ENCODE measurements around the gene EVPL. TPM values are rescaled to one million over a fixed set of nuclear protein-coding genes. Genes with fewer than 3 reads are reported as not detected.
"Not testable (repeated sequence)": the region's sequence is repeated elsewhere in the genome, so short reads cannot be mapped to it uniquely, and the experiment has no call there.

The EVPL gene
- total RNA-seq, 1 donor from 2014 or later: 46.8 TPM

DNA sequence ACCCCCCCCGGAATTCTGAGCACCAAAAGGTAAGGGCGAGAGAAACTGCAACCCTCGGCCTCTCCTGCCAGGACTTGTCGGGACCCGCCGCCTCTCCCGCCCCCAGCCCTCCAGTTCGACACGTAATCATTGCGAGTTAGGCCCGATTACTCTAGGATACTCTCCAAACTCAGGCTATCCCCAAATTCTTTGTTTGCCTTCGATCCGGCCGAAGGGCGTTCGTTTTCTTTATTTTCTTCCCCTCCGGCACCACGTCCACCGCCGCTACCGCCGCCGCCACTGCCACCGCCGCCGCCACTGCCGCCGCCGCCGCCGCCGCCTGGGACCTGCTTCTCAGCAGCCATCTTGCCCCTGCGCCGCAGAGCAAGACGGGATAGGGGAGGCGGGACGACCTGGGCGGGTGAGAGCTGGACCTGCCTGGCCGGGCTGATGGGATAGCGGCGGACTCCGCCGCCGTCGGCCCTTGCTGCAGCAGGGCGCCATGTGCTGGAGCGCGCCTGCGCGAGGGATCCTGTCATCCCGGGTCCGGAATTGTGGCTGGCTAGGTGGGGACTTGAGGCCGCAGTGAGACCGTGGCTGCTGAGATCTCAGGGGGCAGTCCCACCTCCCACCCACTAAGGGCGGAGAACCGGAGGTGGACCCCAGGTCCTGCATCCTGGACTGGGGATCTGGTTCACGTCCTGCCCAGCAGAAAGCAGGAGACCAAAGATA lies 45.2 kb upstream of the EVPL start, which contains the start of gene SRP68:
Gene SRP68 (minus strand): TSS at position 370 of the 711 bp plus-strand sequence. CDS start 26 bp downstream, at position 344.
- Histone ChIP-seq H3K36me3 (peaks cover 32% of the 10 kb centered on the region), H3K4me3 (peak within 1 kb of the TSS; percentile 76), H3K27ac (peak within 1 kb of the TSS; percentile 75), H3K4me1 (peaks cover 47% of the 10 kb centered on the region), H3K27me3 (peaks cover 40% of the 10 kb centered on the region), H3K9me3 (no peaks in the 10 kb centered on the region)
- DNase-seq (peak; percentile 96), ATAC-seq (peak; percentile 99)
- TF ChIP-seq CTCF (IDR thresholded peaks at IDR 0.05): no peak
- intact Hi-C loops (cut with DNase I): no loop called here

DNA sequence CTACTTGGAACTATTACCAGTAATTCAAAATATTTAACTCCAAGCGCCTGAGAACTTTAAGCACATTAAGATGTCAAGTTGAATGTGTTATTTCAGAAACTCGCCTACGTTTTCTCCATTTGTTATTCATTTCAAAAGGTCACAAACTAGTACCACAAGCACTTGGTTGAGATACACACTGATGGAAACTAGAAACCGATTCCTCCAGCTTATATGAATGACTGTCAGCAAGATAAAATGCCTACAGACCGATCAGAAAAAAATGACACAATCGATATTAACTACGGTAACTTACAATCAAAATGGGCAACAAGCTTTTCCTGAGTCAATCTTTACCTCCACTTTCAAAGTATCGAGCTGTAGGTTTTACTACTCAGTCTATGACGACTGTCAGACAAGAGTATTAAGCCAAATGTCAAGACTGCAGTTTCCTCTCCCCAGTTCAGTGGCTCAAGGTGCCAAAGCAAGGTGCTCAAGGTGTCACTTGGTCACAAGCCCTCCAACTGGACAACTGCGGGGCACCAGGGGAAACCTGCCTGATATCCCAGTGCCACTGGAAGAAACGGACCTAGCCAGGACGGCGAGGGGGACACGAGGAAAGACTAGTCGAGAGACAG lies 44.5 kb upstream of the EVPL start:
- ATAC-seq: no peak
- peak; percentile 65 for DNase-seq
- intact Hi-C loops (cut with DNase I): no loop called here
- Histone ChIP-seq H3K4me3 (peak overlapping the region; percentile 76), H3K9me3 (no peaks in the 10 kb centered on the region), H3K27me3 (peaks cover 33% of the 10 kb centered on the region), H3K36me3 (peaks cover 39% of the 10 kb centered on the region), H3K27ac (peak overlapping the region; percentile 75), H3K4me1 (peaks cover 42% of the 10 kb centered on the region)
- TF ChIP-seq CTCF (IDR thresholded peaks at IDR 0.05): no peak

DNA sequence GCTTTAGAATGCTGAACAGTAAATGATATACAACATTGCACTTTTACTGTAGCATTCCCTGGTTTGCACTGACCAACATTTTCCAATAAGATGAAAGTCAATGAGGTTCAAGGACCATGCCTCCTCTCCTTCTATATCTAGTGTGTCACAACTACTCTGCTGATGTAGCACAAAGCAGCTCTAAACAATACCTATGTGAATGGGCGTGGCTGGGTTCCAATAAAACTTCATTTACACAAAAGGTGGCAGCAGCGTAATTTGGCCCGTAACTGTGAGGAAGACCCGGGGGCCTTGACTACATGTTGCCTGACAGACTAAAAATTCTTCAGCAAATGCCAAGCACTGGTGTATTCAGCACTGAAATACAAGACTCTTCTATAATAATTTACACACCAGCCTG lies 38.7 kb upstream of the EVPL start:
- no peak for TF ChIP-seq CTCF (IDR thresholded peaks at IDR 0.05)
- ATAC-seq: no peak

GRCh38 chr17:76063875-76064546 lies 36.9 kb upstream of the EVPL start:
- no peaks in the 10 kb centered on the region for H3K27me3 ChIP-seq
- ATAC-seq: no peak
- intact Hi-C loops (cut with DNase I): no loop called here
- no peak overlapping the region for H3K27ac ChIP-seq
- no peaks in the 10 kb centered on the region for H3K4me1 ChIP-seq
- H3K9me3 ChIP-seq: no peaks in the 10 kb centered on the region
- H3K4me3 ChIP-seq: no peak overlapping the region
- TF ChIP-seq CTCF (IDR thresholded peaks at IDR 0.05): no peak
- H3K36me3 ChIP-seq: peaks cover 97% of the 10 kb centered on the region
- DNase-seq: peak; percentile 3

More for the DNA sequence above, 38.7 kb upstream of the EVPL start:
- Histone ChIP-seq H3K4me1 (peaks cover 7% of the 10 kb centered on the region), H3K36me3 (peaks cover 94% of the 10 kb centered on the region), H3K27me3 (no peaks in the 10 kb centered on the region), H3K4me3 (no peak overlapping the region), H3K9me3 (no peaks in the 10 kb centered on the region), H3K27ac (no peak overlapping the region)
- intact Hi-C loops (cut with DNase I): no loop called here
- peak; percentile 5 for DNase-seq

DNA sequence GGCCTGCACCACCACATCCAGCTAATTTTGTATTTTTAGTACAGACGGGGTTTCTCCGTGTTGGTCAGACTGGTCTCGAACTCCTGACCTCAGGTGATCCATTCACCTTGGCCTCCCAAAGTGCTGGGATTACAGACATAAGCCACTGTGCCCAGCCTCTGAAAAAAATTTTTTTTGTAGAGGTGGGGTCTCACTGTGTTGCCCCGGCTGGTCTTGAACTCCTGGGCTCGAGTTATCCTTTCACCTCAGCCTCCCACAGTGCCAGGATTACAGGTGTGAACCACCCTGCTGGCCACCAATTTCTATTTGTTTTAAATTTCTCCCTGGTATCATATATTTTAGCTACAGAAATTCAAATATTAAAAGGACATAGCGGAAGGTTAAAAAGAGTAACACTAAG lies 31.2 kb upstream of the EVPL start:
- DNase-seq: peak; percentile 19
- H3K9me3 ChIP-seq: not testable (repeated sequence)

GRCh38 chr17:76056882-76057281 lies 29.8 kb upstream of the EVPL start:
- Histone ChIP-seq H3K4me3 (no peak overlapping the region), H3K36me3 (peaks cover 94% of the 10 kb centered on the region), H3K9me3 (no peaks in the 10 kb centered on the region), H3K4me1 (peaks cover 9% of the 10 kb centered on the region), H3K27me3 (no peaks in the 10 kb centered on the region), H3K27ac (no peak overlapping the region)
- intact Hi-C loops (cut with DNase I): no loop called here
- DNase-seq: peak; percentile 31
- peak; percentile 62 for ATAC-seq
- no peak for TF ChIP-seq CTCF (IDR thresholded peaks at IDR 0.05)

More for the DNA sequence above, 31.2 kb upstream of the EVPL start:
- H3K27ac ChIP-seq; H3K4me3 ChIP-seq; intact Hi-C loops (cut with DNase I); H3K27me3 ChIP-seq; H3K4me1 ChIP-seq; ATAC-seq: not testable (repeated sequence)
- H3K36me3 ChIP-seq: peaks cover 97% of the 10 kb centered on the region
